GM15510 (cell line): ENCODE data around the gene SP100.

Source experiments
- POLR2A ChIP-seq: IDR thresholded peaks from 3 replicates; pipeline ENCODE4 v1.6.1; 2011; ENCODE audit warnings: borderline replicate concordance; ENCODE audit not compliant: insufficient read length; ENCODE audit errors: extremely low read depth

SP100 gene

DNA sequence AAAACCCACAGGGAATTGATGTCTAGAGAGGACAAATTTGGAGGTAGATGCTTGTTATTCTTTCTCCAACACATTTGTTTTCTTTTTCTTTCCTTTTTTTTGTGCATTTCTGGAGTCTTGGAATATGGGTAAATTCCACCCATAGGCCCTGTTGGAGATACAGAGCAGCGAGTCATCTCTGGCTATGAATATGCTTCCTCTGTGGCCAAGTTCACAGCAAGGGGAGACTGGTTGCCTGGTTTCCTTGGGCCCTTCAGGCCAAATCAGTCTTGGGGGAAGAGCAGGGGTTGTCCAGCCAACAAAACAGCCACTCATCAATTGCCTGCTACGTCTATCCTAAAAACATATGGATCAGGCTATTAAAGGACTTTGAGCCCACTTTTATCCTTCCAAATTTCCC is 27.5 kb downstream of the SP100 start:
- TF ChIP-seq POLR2A: no peak

DNA sequence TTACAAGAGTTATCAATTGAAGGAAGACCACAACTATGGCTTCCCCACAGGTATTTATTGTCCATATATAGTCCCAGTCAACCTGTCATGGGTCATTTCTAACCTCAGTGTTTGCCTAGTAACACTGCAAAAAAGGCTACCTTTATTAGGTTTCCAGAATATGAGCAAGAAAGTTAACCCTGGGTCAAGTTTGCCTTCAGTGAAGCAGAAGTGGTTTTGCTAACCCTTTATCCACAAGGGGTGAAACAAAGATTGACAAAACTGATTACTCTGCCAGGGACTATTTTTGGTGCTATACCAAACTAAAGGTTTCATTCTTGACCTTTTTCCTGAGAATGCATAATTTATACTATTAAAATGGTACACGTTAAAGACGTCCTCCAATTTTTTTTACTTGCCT is 28.8 kb downstream of the SP100 start:
- no peak for TF ChIP-seq POLR2A

GRCh38 chr2:230447036-230447435 is 31.0 kb downstream of the SP100 start:
- no peak for TF ChIP-seq POLR2A

DNA sequence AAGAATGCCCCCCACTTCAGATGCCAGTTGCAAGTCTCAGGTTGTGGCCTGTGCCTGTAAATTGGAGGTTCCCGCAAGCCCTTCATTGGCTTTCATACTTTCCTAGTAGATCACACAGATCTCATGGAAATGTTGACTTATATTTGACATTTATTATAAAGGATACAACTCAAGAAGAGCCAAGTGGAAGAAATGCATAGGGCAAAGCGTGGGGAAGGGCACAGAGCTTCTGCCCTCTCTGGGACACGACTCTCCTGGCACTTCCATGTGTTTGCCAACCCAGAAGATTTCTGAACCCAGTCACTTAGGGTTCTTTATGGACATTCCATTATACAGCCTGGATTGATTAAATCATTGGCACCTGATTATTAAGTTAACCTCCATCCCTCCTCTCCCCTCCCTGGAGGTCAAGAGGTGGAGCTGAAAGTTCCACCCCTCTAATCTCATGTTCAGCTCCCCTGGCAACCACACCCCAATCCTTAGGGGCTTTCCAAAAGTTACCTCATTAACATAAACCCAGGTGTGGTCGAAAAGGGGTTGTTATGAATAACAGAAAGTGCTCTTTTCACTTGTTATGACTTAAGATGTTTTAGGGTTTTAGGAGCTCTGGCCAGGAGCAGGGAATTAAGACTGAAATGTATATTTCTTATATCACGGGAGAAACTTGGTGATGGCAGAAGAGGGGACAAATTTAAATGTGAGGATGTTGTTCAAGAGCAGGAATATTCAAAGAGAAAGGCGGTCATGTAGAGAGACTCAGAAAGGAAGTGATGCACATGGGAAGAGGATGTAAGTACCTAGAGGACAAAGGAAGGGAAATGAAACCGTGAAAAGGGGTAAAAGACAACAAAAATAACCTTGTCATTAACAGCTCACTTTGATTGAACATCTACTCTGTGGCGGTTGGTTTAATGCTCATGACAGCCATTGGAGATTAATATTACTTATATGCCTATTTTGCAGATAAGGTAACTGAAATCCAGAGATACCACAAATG is 31.8 kb downstream of the SP100 start:
- TF ChIP-seq POLR2A: no peak

- no peak for TF ChIP-seq POLR2A
Measured at GRCh38 chr2:230449901-230450467, 34.0 kb downstream of the SP100 start.

DNA sequence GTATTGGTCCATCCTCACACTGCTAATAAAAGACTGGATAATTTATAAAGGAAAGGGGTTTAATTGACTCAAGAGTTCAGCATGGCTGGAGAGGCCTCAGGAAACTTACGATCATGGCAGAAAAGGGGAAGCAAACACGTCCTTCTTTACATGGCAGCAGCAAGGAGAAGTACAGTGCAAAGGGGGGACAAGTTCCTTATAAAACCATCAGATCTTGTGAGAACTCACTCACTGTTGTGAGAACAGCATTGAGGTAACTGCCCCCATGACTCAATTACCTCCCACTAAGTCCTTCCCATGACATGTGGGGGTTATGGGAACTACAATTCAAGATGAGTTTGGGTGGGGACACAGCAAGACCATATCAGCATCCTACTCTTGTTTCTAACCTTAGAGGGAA is 37.0 kb downstream of the SP100 start:
- no peak for TF ChIP-seq POLR2A

GRCh38 chr2:230455005-230455684 is 39.1 kb downstream of the SP100 start:
- no peak for TF ChIP-seq POLR2A

- no peak for TF ChIP-seq POLR2A
Measured at GRCh38 chr2:230457073-230457768, 41.2 kb downstream of the SP100 start.

DNA sequence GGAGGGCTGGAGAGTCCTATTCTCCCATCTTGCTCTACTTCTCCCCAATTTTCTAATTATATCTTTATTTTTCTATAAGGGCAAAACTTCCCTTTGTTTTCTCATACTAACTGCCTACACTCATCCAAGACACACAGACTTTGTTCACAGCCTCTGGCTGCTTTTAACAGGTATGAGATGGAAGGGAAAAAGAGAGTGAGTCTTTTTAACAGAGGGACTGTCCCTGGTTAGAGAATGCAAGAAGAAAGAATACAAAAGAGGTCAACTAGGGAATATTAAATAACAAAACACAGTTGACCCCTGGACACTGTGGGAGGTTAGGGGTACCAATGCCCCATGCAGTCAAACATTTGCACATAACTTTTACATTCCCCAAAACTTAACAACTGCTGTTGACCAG is 41.8 kb downstream of the SP100 start:
- TF ChIP-seq POLR2A: no peak

DNA sequence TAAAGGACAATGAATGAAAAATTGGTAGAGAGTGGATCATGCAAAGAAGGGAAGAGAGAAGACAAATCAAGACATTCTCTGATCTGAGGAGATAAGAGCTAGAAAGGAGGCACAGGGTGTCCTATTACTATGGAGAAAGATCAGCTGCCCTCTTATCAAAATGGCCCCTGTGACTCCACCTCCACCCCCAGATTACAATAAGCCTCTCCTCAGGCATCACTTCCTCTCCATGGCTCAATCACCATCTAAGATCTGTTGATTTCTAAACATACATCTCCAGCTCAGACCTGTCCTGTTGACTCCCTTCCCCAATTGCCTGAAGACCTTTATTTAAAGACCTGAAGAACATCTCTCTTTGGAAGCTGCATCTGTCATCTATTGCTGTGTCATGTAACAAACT is 43.2 kb downstream of the SP100 start:
- TF ChIP-seq POLR2A: no peak

DNA sequence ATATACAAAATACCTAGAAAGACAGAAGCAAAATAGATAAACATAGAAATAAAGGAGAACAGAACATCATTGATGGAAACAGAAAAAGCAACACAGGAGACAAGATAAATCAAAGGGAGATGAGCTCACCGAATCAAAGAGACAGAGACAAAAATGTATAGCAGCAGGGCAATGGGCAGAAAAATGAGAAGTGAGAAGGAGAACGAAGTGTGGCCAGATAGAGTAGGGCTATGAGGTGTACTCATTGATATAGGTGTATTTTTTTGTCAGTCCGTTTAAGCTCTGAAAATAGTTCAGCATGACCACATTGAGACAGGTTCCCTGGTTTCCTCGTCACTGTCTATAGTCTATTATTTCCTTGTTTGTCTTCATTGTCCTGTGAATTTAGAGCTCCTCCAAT is 55.1 kb downstream of the SP100 start:
- TF ChIP-seq POLR2A: no peak

- no peak for TF ChIP-seq POLR2A
Measured at GRCh38 chr2:230472621-230473018, 56.6 kb downstream of the SP100 start.

- TF ChIP-seq POLR2A: no peak
Measured at GRCh38 chr2:230473378-230473777, 57.4 kb downstream of the SP100 start.

- no peak for TF ChIP-seq POLR2A
Measured at GRCh38 chr2:230475143-230475542, 59.1 kb downstream of the SP100 start.
